Endothelial cell of umbilical vein (primary cell): ENCODE measurements around the gene BNIP5. TPM values are rescaled to one million over a fixed set of nuclear protein-coding genes. Genes with fewer than 3 reads are reported as not detected.

Experiments
- BruUV-seq: library from RNA; stranded (reverse); fragments of 400-500 nt; replicated peaks from 2 replicates; lab custom pipeline; 2021; lab: Mats Ljungman, UMichigan
- CTCF ChIA-PET: fragments of 300-600, 350-600 bp; sonication (Branson Sonifier 250); formaldehyde crosslinking; loops from one replicate; lab custom pipeline; 2021; ENCODE audit warnings: antibody characterized with exemption, inconsistent platforms; lab: Charles Lee
- POLR2A ChIA-PET: fragments of 300-600, 350-600 bp; sonication (Branson Sonifier 250); formaldehyde crosslinking; loops from one replicate; lab custom pipeline; 2021; ENCODE audit warnings: antibody characterized with exemption, inconsistent platforms; lab: Charles Lee
- DNase-seq: peaks from one replicate; pipeline ENCODE4 v3.0.0-alpha.2; 2011; ENCODE audit warnings: low read depth, low spot score
- FAIRE-seq: peaks from 2 replicates; lab custom pipeline; 2011; peaks lifted over from hg19 to GRCh38; lab: Jason Lieb, UNC
- H2AFZ ChIP-seq: 2 replicates; pipeline ENCODE4 v1.6.0; 2012; ENCODE audit warnings: low read depth, low read length, control low read depth, inconsistent platforms
- H3K27ac ChIP-seq: 2 replicates; pipeline ENCODE4 v1.5.1; 2011; ENCODE audit warnings: low read depth, mild to moderate bottlenecking, control low read depth, low read length, moderate library complexity; ENCODE audit not compliant: insufficient read depth
- H3K27me3 ChIP-seq, 2 experiments: 2 replicates each; pipeline versions ENCODE4 v1.6.0 to v1.6.1; 2011; ENCODE audit warnings: low read length in 2 of 2, mixed read lengths in 1 of 2; ENCODE audit not compliant: control insufficient read depth in 2 of 2, insufficient read depth in 2 of 2
- H3K36me3 ChIP-seq, 2 experiments: 2 replicates in 1 of 2; 3 replicates in 1 of 2; pipeline ENCODE4 v1.5.1; 2011; ENCODE audit warnings: low read length in 2 of 2, mild to moderate bottlenecking in 1 of 2, moderate library complexity in 1 of 2; ENCODE audit not compliant: control insufficient read depth in 2 of 2, insufficient read depth in 2 of 2; ENCODE audit errors: extremely low read depth in 1 of 2
- H3K4me1 ChIP-seq: 3 replicates; pipeline ENCODE4 v1.5.1; 2011; ENCODE audit warnings: mild to moderate bottlenecking, low read length; ENCODE audit not compliant: control insufficient read depth, insufficient read depth; ENCODE audit errors: extremely low read depth
- H3K4me2 ChIP-seq: 2 replicates; pipeline ENCODE4 v1.6.1; 2011; ENCODE audit warnings: low read length, control low read depth, mixed read lengths; ENCODE audit not compliant: insufficient read depth
- H3K4me3 ChIP-seq, 3 experiments: fragments of 200-600 bp in 1 of 3; sonication (generic), shearing (Covaris generic) in 1 of 3; replicated peaks in 1 of 3; 2 replicates each; pipeline ENCODE4 v1.5.1; 2011 to 2016; ENCODE audit warnings: control low read depth in 3 of 3, low read length in 3 of 3, mild to moderate bottlenecking in 2 of 3, inconsistent platforms in 1 of 3, low read depth in 1 of 3, moderate library complexity in 1 of 3; ENCODE audit not compliant: insufficient read depth in 1 of 3
- H3K79me2 ChIP-seq: 2 replicates; pipeline ENCODE4 v1.6.0; 2012; ENCODE audit warnings: low read length, inconsistent platforms; ENCODE audit not compliant: control insufficient read depth, insufficient read depth
- H3K9ac ChIP-seq: replicated peaks from 2 replicates; pipeline ENCODE3; 2011; ENCODE audit warnings: low read length, control low read depth; ENCODE audit not compliant: insufficient read depth; ENCODE audit errors: extremely low read depth
- H3K9me1 ChIP-seq: replicated peaks from 3 replicates; pipeline ENCODE4 v1.6.0; 2011; ENCODE audit warnings: mild to moderate bottlenecking, low read length; ENCODE audit not compliant: control insufficient read depth, insufficient read depth; ENCODE audit errors: extremely low read depth
- H3K9me3 ChIP-seq: replicated peaks from 2 replicates; pipeline ENCODE4 v1.5.1; 2012; ENCODE audit warnings: low read length, inconsistent platforms; ENCODE audit not compliant: control insufficient read depth, insufficient read depth
- H4K20me1 ChIP-seq: replicated peaks from 2 replicates; pipeline ENCODE3; 2011; ENCODE audit warnings: mild to moderate bottlenecking, low read length; ENCODE audit not compliant: control insufficient read depth, insufficient read depth; ENCODE audit errors: extremely low read depth
- CTCF ChIP-seq, 2 donors: IDR thresholded peaks; 1 replicate in 1 of 2; 2 replicates in 1 of 2; pipeline ENCODE4 v1.5.1; 2011; ENCODE audit warnings: low read length in 2 of 2, mild to moderate bottlenecking in 2 of 2, moderate library complexity in 2 of 2, control low read depth in 1 of 2, inconsistent platforms in 1 of 2, low read depth in 1 of 2; ENCODE audit not compliant: insufficient read depth in 1 of 2; ENCODE audit errors: extremely low read depth in 1 of 2
- EZH2 ChIP-seq: IDR thresholded peaks from 2 replicates; pipeline ENCODE4 v1.6.1; 2012; ENCODE audit warnings: borderline replicate concordance, low read depth, mild to moderate bottlenecking, moderate library complexity, low read length, inconsistent platforms; ENCODE audit not compliant: severe bottlenecking
- FOS ChIP-seq: IDR thresholded peaks from 2 replicates; pipeline ENCODE4 v1.6.1; 2011; ENCODE audit warnings: mild to moderate bottlenecking, low read length, moderate library complexity, borderline replicate concordance; ENCODE audit not compliant: insufficient read depth
- GATA2 ChIP-seq: IDR thresholded peaks from 2 replicates; pipeline ENCODE4 v1.7.0; 2011; ENCODE audit warnings: low read depth, mild to moderate bottlenecking, moderate library complexity, mixed read lengths, low read length; ENCODE audit not compliant: insufficient read length, insufficient read depth
- JUN ChIP-seq: IDR thresholded peaks from 2 replicates; pipeline ENCODE4 v1.6.1; 2011; ENCODE audit warnings: borderline replicate concordance, low read depth; ENCODE audit not compliant: insufficient read length, insufficient read depth
- MAX ChIP-seq: IDR thresholded peaks from 2 replicates; pipeline ENCODE4 v1.6.1; 2011; ENCODE audit not compliant: insufficient read depth, insufficient read length
- MYC ChIP-seq: IDR thresholded peaks from one replicate; pipeline ENCODE4 v1.6.1; 2011; ENCODE audit warnings: mild to moderate bottlenecking, low read depth, low read length
- POLR2A ChIP-seq: IDR thresholded peaks from 2 replicates; pipeline ENCODE4 v1.6.1; 2012; ENCODE audit warnings: low read depth, mild to moderate bottlenecking, control low read depth, low read length
- POLR2AphosphoS5 ChIP-seq: IDR thresholded peaks from 2 replicates; pipeline ENCODE4 v1.6.1; 2012; ENCODE audit warnings: low read depth, mild to moderate bottlenecking, control low read depth, low read length, moderate library complexity; ENCODE audit not compliant: insufficient read depth
- dilution Hi-C: fragments of 300-500 bp; cut with MboI; formaldehyde crosslinking; loops from one replicate; pipeline ENCODE4 v1.15.0; 2019; ENCODE audit warnings: low sequenced_read_pairs; ENCODE audit not compliant: extremely low pct_ligation_motif_present
- intact Hi-C: fragments of 100-400 bp; cut with micrococcal nuclease; formaldehyde crosslinking; loops from one replicate; pipeline ENCODE4 v1.10.0; 2022
- polyA plus RNA-seq, 4 experiments: library from polyadenylated mRNA; depleted of rRNA in 3 of 4; stranded (reverse) in 3 of 4; unstranded in 1 of 4; fragments of >200 nt; gene quantifications; 2 replicates each; pipeline versions ENCODE4 v1.2.1 to v1.2.3, GENCODE V29; 2011 to 2012; ENCODE audit warnings: missing spikeins in 1 of 4
- total RNA-seq: library from RNA; stranded (reverse); gene quantifications from 2 replicates; pipeline ENCODE4 v1.2.3, GENCODE V29; 2021

BNIP5 gene
- total and polyA plus RNA-seq, 2 donors (not counting 3 experiments of a cell fraction or from before 2014, with no cell fraction given): not detected

- dilution Hi-C loops: no loop called here
- H3K9me3 ChIP-seq: no peaks in the 10 kb centered on the region
- H3K27me3 ChIP-seq: peaks cover 4 to 14% of the 10 kb centered on the region in 2 experiments
- no peaks in the 10 kb centered on the region for H3K36me3 ChIP-seq
- no peaks in the 10 kb centered on the region for H3K4me1 ChIP-seq
- no peak overlapping the region for H3K27ac ChIP-seq
- no peak overlapping the region for H3K4me2 ChIP-seq
- intact Hi-C loops: no loop called here
- TF ChIP-seq POLR2AphosphoS5: no peak
- TF ChIP-seq MAX: no peak
- TF ChIP-seq FOS: no peak
- no peak for TF ChIP-seq GATA2
- no peak for TF ChIP-seq EZH2
- TF ChIP-seq POLR2A: no peak
- no peak for TF ChIP-seq MYC
- no peak for TF ChIP-seq CTCF (IDR thresholded peaks at IDR 0.05; ENCODE audit: extremely low read depth in 1 of 2, insufficient read depth in 1 of 2, low read depth in 1 of 2, low read length in 2 of 2)
- no peak for TF ChIP-seq JUN
- FAIRE-seq (no peak), DNase-seq (no peak)
- H3K4me3 ChIP-seq: no peak overlapping the region
- CTCF ChIA-PET: interaction anchor here (1.2 to 2.1 kb wide), 3 partner anchors 10 to 14 kb away, joined by 3 to 8 read pairs (median 4); no protein-coding TSS in a partner anchor
- no peaks in the 10 kb centered on the region for H4K20me1 ChIP-seq
- no peak overlapping the region for H2AFZ ChIP-seq
- no peaks in the 10 kb centered on the region for H3K9me1 ChIP-seq
- no peak overlapping the region for H3K9ac ChIP-seq
- BruUV-seq: no TSS peak
- POLR2A ChIA-PET: no interaction called here
- H3K79me2 ChIP-seq: no peaks in the 10 kb centered on the region
These were observed 38.3 kb upstream of the BNIP5 start for GRCh38 chr6:36374972-36375371.
